ENCODE data around the gene IMMP2L.
"Not testable (repeated sequence)": the region's sequence is repeated elsewhere in the genome, so short reads cannot be mapped to it uniquely, and the experiment has no call there.

IMMP2L gene

DNA sequence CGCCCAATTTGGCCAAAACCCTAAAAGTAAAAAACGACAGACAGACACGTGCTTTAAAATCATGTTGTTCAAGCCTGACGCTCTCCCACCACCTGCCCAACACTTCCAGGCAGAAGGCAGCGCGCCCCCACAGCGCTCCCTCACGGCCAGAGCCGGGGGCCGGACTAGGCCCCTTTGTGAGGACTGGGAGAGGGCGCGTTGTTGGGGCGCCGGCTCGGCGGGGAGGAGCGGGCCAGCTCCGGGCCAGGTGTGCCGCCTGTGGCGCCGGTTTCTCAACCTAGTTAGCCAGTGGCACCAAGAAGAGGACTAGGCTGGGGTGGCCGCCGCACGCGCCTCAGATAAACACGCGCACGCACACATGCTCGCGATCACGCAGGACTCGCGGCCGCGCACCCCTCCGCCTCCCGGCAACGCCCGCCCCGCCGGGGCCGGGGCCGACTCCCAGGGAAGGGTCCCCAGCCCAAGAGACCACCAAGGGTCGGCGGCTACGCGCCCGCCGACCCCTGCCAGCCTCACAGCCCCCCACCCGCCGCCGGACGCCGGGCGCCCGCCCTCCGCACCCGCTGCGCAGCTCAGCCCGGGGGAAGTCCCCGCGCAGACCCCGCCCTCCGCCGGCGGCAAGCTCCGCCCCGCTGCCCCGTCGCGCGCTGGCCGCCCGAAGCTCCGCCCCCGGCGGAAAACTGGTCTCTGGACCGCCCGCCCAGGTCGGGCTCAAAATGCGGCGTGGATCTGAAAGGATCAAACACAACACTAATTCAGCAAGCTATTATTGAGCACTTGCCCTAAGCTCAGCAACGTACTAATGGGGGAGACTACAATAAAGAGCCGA, at the start of gene IMMP2L:
Gene IMMP2L, minus strand, starts transcription at position 589 of the 829 bp plus-strand sequence.
- H3K27me3 ChIP-seq (ENCODE audit: control insufficient read depth in 1 of 2, insufficient read depth in 2 of 2, low read length in 2 of 2): no peaks in the 10 kb centered on the region
- H3K27ac ChIP-seq (ENCODE audit: low read length): peak within 1 kb of the TSS; percentile 25
- H3K36me3 ChIP-seq (ENCODE audit: control insufficient read depth in 2 of 2, insufficient read depth in 2 of 2, low read length in 2 of 2): peaks cover 4 to 5% of the 10 kb centered on the region in 2 donors
- no peaks in the 10 kb centered on the region for H3K9me3 ChIP-seq (ENCODE audit: control insufficient read depth in 2 of 2, low read length in 2 of 2)
- peak within 1 kb of the TSS; percentile 79 to 87 for H3K4me3 ChIP-seq (ENCODE audit: low read length in 2 of 2)
- H3K4me1 ChIP-seq (ENCODE audit: control insufficient read depth, insufficient read depth, low read length): no peaks in the 10 kb centered on the region
- peak within 1 kb of the TSS; percentile 73 to 94 for H3K9ac ChIP-seq (ENCODE audit: low read length in 2 of 2)

DNA sequence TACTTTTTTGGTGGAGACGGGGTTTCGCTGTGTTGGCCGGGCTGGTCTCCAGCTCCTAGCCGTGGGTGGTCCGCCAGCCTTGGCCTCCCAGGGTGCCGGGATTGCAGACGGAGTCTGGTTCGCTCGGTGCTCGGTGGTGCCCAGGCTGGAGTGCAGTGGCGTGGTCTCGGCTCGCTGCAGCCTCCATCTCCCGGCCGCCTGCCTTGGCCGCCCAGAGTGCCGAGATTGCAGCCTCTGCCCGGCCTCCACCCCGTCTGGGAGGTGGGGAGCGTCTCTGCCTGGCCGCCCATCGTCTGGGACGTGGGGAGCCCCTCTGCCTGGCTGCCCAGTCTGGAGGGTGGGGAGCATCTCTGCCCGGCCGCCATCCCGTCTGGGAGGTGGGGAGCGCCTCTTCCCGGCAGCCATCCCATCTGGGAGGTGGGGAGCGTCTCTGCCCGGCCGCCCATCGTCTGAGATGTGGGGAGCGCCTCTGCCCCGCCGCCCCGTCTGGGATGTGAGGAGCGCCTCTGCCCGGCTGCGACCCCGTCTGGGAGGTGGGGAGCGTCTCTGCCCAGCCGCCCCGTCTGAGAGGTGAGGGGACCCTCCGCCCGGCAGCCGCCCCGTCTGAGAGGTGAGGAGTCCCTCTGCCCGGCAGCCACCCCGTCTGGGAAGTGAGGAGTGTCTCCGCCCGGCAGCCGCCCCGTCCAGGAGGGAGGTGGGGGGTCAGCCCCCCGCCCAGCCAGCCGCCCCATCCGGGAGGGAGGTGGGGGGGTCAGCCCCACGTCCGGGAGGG, 47.4 kb upstream of the IMMP2L start:
- not testable (repeated sequence) for H3K27me3 ChIP-seq (ENCODE audit: control insufficient read depth in 1 of 2, insufficient read depth in 2 of 2, low read length in 2 of 2); H3K9ac ChIP-seq (ENCODE audit: low read length in 2 of 2); H3K9me3 ChIP-seq (ENCODE audit: control insufficient read depth in 2 of 2, low read length in 2 of 2); H3K4me1 ChIP-seq (ENCODE audit: control insufficient read depth, insufficient read depth, low read length); H3K4me3 ChIP-seq (ENCODE audit: low read length in 2 of 2); H3K27ac ChIP-seq (ENCODE audit: low read length); H3K36me3 ChIP-seq (ENCODE audit: control insufficient read depth in 2 of 2, insufficient read depth in 2 of 2, low read length in 2 of 2)

DNA sequence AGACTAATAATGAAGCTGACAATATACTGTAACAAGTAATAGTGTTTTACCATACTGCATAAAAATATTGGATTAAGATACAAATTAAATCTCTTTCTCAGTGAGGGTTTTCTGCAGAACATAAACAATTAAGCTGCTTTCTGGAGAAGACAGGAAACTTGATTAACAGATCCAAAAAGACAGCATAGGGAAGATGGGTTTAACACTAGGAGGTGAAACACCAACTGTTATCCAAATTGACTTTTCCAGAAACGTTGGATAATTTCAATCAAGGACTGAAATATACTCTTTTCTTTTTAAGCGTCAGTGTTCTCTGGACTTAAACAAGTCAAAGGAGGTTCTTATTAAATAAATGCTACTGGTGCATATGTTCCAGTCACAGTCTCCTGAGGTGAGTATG, 45.3 kb upstream of the IMMP2L start:
- Histone ChIP-seq H3K9ac (ENCODE audit: low read length in 2 of 2) (no peak overlapping the region), H3K27ac (ENCODE audit: low read length) (no peak overlapping the region), H3K27me3 (ENCODE audit: control insufficient read depth in 1 of 2, insufficient read depth in 2 of 2, low read length in 2 of 2) (no peaks in the 10 kb centered on the region), H3K36me3 (ENCODE audit: control insufficient read depth in 2 of 2, insufficient read depth in 2 of 2, low read length in 2 of 2) (no peaks in the 10 kb centered on the region), H3K4me1 (ENCODE audit: control insufficient read depth, insufficient read depth, low read length) (no peaks in the 10 kb centered on the region), H3K4me3 (ENCODE audit: low read length in 2 of 2) (no peak overlapping the region), H3K9me3 (ENCODE audit: control insufficient read depth in 2 of 2, low read length in 2 of 2) (peaks cover 0 to 2% of the 10 kb centered on the region in 2 donors)

GRCh38 chr7:111605246-111605645, 43.0 kb upstream of the IMMP2L start:
- Histone ChIP-seq H3K36me3 (ENCODE audit: control insufficient read depth in 2 of 2, insufficient read depth in 2 of 2, low read length in 2 of 2) (no peaks in the 10 kb centered on the region), H3K4me1 (ENCODE audit: control insufficient read depth, insufficient read depth, low read length) (no peaks in the 10 kb centered on the region), H3K27me3 (ENCODE audit: control insufficient read depth in 1 of 2, insufficient read depth in 2 of 2, low read length in 2 of 2) (no peaks in the 10 kb centered on the region), H3K27ac (ENCODE audit: low read length) (no peak overlapping the region), H3K9me3 (ENCODE audit: control insufficient read depth in 2 of 2, low read length in 2 of 2) (peaks cover 0 to 2% of the 10 kb centered on the region in 2 donors), H3K4me3 (ENCODE audit: low read length in 2 of 2) (no peak overlapping the region), H3K9ac (ENCODE audit: low read length in 2 of 2) (no peak overlapping the region)

DNA sequence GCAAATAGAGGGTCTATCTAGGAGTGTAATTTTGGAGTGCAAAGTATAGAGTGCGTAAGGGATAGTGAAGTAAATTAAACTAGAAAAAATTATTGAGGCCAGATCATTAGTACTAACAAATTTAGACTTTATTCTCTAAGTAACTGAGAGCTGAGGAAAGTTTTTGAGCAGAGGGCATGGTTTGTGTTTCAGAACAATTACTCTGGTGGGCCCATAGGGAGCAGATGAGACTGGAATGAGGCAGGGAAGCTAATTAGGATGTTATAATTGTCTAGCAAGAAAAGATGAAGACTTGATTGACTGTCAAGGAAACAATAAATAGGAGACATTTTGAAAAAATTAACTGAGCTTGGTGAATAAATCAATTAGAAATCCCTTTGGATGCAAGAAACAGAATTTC, 37.8 kb upstream of the IMMP2L start:
- H3K4me3 ChIP-seq (ENCODE audit: low read length in 2 of 2): no peak overlapping the region
- H3K9ac ChIP-seq (ENCODE audit: low read length in 2 of 2): no peak overlapping the region
- H3K36me3 ChIP-seq (ENCODE audit: control insufficient read depth in 2 of 2, insufficient read depth in 2 of 2, low read length in 2 of 2): no peaks in the 10 kb centered on the region
- H3K4me1 ChIP-seq (ENCODE audit: control insufficient read depth, insufficient read depth, low read length): no peaks in the 10 kb centered on the region
- H3K27me3 ChIP-seq (ENCODE audit: control insufficient read depth in 1 of 2, insufficient read depth in 2 of 2, low read length in 2 of 2): no peaks in the 10 kb centered on the region
- peaks cover 0 to 2% of the 10 kb centered on the region in 2 donors for H3K9me3 ChIP-seq (ENCODE audit: control insufficient read depth in 2 of 2, low read length in 2 of 2)
- H3K27ac ChIP-seq (ENCODE audit: low read length): no peak overlapping the region

GRCh38 chr7:111595780-111596179, 33.5 kb upstream of the IMMP2L start:
- Histone ChIP-seq H3K27ac (ENCODE audit: low read length) (no peak overlapping the region), H3K9me3 (ENCODE audit: control insufficient read depth in 2 of 2, low read length in 2 of 2) (no peaks in the 10 kb centered on the region), H3K36me3 (ENCODE audit: control insufficient read depth in 2 of 2, insufficient read depth in 2 of 2, low read length in 2 of 2) (no peaks in the 10 kb centered on the region), H3K4me1 (ENCODE audit: control insufficient read depth, insufficient read depth, low read length) (no peaks in the 10 kb centered on the region), H3K27me3 (ENCODE audit: control insufficient read depth in 1 of 2, insufficient read depth in 2 of 2, low read length in 2 of 2) (no peaks in the 10 kb centered on the region), H3K4me3 (ENCODE audit: low read length in 2 of 2) (no peak overlapping the region), H3K9ac (ENCODE audit: low read length in 2 of 2) (no peak overlapping the region)

DNA sequence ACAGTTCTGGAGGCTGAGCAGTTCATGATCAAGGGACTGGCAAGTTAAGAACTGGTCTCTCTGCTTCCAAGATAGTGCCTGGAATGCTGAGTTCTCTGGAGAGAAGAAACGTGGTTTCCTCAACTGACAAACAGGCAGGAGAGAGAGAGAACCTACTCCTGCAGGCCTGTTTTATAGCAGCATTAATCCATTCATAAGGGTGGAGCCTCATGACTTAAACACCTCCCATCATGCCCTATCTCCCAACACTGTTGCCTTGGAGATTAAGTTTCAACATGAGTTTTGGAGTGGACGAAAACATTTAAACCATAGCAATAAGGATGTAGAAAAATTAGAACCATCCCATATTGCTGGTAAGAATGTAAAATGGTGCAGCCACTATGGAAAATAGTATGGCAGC, 32.3 kb upstream of the IMMP2L start:
- Histone ChIP-seq H3K9ac (ENCODE audit: low read length in 2 of 2) (no peak overlapping the region), H3K4me1 (ENCODE audit: control insufficient read depth, insufficient read depth, low read length) (no peaks in the 10 kb centered on the region), H3K27me3 (ENCODE audit: control insufficient read depth in 1 of 2, insufficient read depth in 2 of 2, low read length in 2 of 2) (no peaks in the 10 kb centered on the region), H3K36me3 (ENCODE audit: control insufficient read depth in 2 of 2, insufficient read depth in 2 of 2, low read length in 2 of 2) (no peaks in the 10 kb centered on the region), H3K4me3 (ENCODE audit: low read length in 2 of 2) (no peak overlapping the region), H3K9me3 (ENCODE audit: control insufficient read depth in 2 of 2, low read length in 2 of 2) (no peaks in the 10 kb centered on the region), H3K27ac (ENCODE audit: low read length) (no peak overlapping the region)

- Histone ChIP-seq H3K4me3 (ENCODE audit: low read length in 2 of 2) (no peak overlapping the region), H3K9me3 (ENCODE audit: control insufficient read depth in 2 of 2, low read length in 2 of 2) (no peaks in the 10 kb centered on the region), H3K4me1 (ENCODE audit: control insufficient read depth, insufficient read depth, low read length) (no peaks in the 10 kb centered on the region), H3K9ac (ENCODE audit: low read length in 2 of 2) (no peak overlapping the region), H3K27ac (ENCODE audit: low read length) (no peak overlapping the region), H3K27me3 (ENCODE audit: control insufficient read depth in 1 of 2, insufficient read depth in 2 of 2, low read length in 2 of 2) (no peaks in the 10 kb centered on the region), H3K36me3 (ENCODE audit: control insufficient read depth in 2 of 2, insufficient read depth in 2 of 2, low read length in 2 of 2) (no peaks in the 10 kb centered on the region)
Measured at GRCh38 chr7:111593343-111593742, 31.1 kb upstream of the IMMP2L start.

DNA sequence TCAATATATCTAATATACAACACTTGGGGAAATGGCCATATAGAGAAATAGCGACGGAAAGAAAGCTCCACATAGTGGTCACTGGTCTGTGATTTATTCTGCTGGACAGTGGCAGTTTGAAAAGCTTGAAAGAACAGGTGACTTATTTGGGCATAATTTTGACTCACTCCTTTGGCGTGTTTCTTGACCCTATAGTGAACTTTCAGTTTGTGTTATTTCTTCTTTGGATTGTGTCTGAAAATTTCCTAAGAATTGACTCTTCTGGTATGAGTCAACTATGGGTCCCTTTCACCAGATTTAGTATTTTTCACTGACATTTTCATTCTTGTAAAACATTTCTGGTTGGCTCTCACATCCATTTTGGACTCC, 25.8 kb upstream of the IMMP2L start:
- Histone ChIP-seq H3K27me3 (ENCODE audit: control insufficient read depth in 1 of 2, insufficient read depth in 2 of 2, low read length in 2 of 2) (no peaks in the 10 kb centered on the region), H3K27ac (ENCODE audit: low read length) (no peak overlapping the region), H3K9ac (ENCODE audit: low read length in 2 of 2) (no peak overlapping the region), H3K4me3 (ENCODE audit: low read length in 2 of 2) (no peak overlapping the region), H3K36me3 (ENCODE audit: control insufficient read depth in 2 of 2, insufficient read depth in 2 of 2, low read length in 2 of 2) (no peaks in the 10 kb centered on the region), H3K9me3 (ENCODE audit: control insufficient read depth in 2 of 2, low read length in 2 of 2) (no peaks in the 10 kb centered on the region), H3K4me1 (ENCODE audit: control insufficient read depth, insufficient read depth, low read length) (no peaks in the 10 kb centered on the region)

- Histone ChIP-seq H3K27me3 (ENCODE audit: control insufficient read depth in 1 of 2, insufficient read depth in 2 of 2, low read length in 2 of 2) (no peaks in the 10 kb centered on the region), H3K4me3 (ENCODE audit: low read length in 2 of 2) (no peak overlapping the region), H3K9ac (ENCODE audit: low read length in 2 of 2) (no peak overlapping the region), H3K27ac (ENCODE audit: low read length) (no peak overlapping the region), H3K9me3 (ENCODE audit: control insufficient read depth in 2 of 2, low read length in 2 of 2) (no peaks in the 10 kb centered on the region), H3K36me3 (ENCODE audit: control insufficient read depth in 2 of 2, insufficient read depth in 2 of 2, low read length in 2 of 2) (no peaks in the 10 kb centered on the region), H3K4me1 (ENCODE audit: control insufficient read depth, insufficient read depth, low read length) (no peaks in the 10 kb centered on the region)
Measured at GRCh38 chr7:111587410-111588064, 25.2 kb upstream of the IMMP2L start.
